SK-N-SH (cell line): Measurements from ENCODE around the gene CTBP2.

ENCODE experiments used
- CTCF ChIP-seq: fragments of 200-600 bp; sonication (generic); IDR thresholded peaks from 2 replicates; pipeline ENCODE4 v1.6.1; 2017; ENCODE audit warnings: antibody characterized with exemption, mild to moderate bottlenecking, moderate library complexity
- JUND ChIP-seq: IDR thresholded peaks from 2 replicates; pipeline ENCODE4 v1.4.0; 2012
- REST ChIP-seq: IDR thresholded peaks from 2 replicates; pipeline ENCODE4 v1.6.1; 2012; ENCODE audit warnings: mild to moderate bottlenecking, low read depth, low read length, moderate library complexity
- RFX5 ChIP-seq: IDR thresholded peaks from 2 replicates; pipeline ENCODE4 v1.6.1; 2012; ENCODE audit warnings: mild to moderate bottlenecking, improper control_type of control experiment, low read length
- SMC3 ChIP-seq: IDR thresholded peaks from 2 replicates; pipeline ENCODE4 v1.6.1; 2012; ENCODE audit warnings: low read depth, low read length, improper control_type of control experiment
- YY1 ChIP-seq: IDR thresholded peaks from 2 replicates; pipeline ENCODE4 v1.4.0; 2012; ENCODE audit warnings: low read depth, mild to moderate bottlenecking
- ZBTB33 ChIP-seq: IDR thresholded peaks from 2 replicates; pipeline ENCODE4 v1.4.0; 2012; ENCODE audit warnings: low read depth, borderline replicate concordance

GRCh38 chr10:125084614-125085257 lies 75.6 kb downstream of the CTBP2 start:
- TF ChIP-seq CTCF (no peak), SMC3 (no peak), REST (no peak), JUND (no peak), YY1 (no peak), ZBTB33 (no peak), RFX5 (no peak)
